ENCODE results near the gene GDPD4.

Gene GDPD4

DNA sequence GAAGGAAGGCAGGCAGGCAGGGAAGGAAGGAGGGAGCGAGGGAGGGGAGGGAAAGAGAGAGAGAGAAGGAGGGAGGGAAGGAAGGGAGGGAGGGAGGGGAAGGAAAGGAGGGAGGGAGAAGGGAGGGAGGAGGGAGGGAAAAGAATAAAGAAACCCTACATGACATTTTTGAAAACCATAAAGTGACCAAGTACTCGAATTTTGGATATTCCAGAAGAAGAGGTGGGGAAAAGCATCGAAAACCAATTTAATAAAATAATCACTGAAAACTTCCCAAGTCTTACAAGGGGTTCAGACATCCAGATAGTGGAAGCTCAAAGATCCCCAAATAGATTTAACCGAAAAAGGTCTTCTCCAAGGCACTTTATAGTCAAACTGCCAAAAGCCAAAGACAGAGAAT is 11.7 kb downstream of the GDPD4 start:
- no peak for DNase-seq

GRCh38 chr11:77287615-77288273 is 13.7 kb downstream of the GDPD4 start:
- no peak for DNase-seq

GRCh38 chr11:77287136-77287535 is 14.3 kb downstream of the GDPD4 start:
- no peak for DNase-seq

- no peak for DNase-seq
Observed at GRCh38 chr11:77284476-77285468, 16.7 kb downstream of the GDPD4 start.

GRCh38 chr11:77283101-77283500 is 18.4 kb downstream of the GDPD4 start:
- no peak for DNase-seq

DNA sequence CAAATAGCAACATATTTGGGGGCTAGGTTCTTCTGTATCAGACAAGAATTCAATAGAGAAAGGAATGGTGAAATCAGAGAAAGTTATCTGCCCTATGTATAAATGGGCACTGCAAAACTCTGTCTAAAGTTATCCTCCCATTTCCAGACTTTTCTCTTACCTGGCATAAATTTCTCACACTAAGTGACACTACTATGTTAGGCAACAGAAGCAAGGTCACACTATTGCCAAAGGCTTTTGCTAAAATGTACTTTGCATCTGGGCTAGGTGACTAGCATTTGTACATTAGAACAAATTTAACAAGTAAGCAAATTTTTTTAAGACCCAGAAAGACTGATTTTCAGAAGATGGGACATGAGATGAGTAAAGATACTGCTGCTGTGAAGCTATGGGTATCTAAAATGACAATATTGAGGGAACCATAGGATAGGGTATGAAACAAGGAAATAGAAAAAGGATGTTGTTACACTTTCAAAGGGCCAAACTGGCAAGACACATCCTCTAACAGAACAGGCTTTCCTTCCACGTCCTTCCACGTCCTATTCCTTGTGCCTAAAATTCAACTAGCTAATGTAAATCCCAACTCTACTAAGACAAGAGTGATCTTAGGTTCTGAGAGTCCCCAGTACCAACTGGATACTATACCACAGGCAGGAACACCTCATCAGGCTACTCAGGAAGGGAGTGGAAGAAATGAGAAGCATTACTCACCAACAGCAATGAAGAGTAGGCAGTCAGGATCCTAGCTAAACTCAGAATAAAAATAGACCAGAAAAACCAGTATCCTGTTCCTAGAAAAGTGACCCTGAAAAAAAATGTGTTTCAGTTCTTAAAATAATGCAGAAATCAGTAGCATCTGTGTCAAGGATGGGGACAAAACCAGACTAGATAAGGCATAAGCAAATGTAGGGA is 22.6 kb downstream of the GDPD4 start:
- DNase-seq: no peak

GRCh38 chr11:77276271-77276670 is 25.2 kb downstream of the GDPD4 start:
- no peak for DNase-seq

GRCh38 chr11:77270921-77271320 is 30.6 kb downstream of the GDPD4 start:
- DNase-seq: no peak

DNA sequence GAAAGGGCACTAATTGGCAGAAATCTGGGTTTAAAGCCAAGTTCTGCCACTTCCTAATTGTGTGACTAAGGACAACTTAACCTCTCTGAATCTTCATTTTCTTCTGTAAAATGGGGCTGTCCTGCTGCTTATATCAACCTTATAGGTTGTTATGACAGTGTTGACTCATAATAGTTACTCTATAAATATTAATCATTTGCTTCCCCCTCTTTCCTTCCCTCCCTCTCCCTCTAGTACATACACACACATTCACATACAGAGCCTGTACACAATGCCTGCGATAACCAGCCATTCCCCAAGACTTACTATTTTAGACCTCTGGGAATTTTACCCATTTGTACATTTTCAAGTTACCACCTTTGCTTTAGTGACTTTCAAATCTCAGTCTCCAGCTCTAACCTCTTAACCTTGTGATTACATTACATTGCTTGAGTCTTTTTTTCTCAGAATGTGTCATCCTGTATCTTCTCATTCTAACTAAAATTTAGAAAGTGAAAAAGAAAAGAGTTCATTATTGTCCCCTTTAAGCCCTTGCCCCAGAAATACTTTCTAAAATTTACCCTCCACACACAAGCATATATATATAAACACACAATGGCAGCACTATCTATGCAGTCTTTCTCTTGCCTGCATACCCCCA is 31.9 kb downstream of the GDPD4 start:
- DNase-seq: no peak

GRCh38 chr11:77267962-77268361 is 33.5 kb downstream of the GDPD4 start:
- no peak for DNase-seq

DNA sequence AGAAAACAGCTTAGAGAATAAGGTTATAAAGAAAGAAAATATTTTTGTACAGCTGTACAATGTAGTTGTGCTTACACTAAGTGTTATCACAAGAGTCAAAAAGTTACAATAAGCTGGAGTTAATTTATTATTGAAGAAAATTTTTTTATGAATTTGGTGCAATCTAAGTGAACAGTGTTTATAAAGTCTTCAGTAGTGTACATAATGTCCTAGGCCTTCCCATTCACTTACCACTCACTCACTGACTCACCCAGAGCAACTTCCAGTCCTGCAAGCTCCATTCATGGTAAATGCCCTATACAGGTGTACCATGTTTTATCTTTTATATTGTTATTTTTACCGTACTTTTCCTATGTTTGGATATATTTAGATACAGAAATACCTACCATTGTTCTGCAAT is 34.7 kb downstream of the GDPD4 start:
- DNase-seq: no peak

GRCh38 chr11:77262803-77263202 is 38.7 kb downstream of the GDPD4 start:
- DNase-seq: no peak

GRCh38 chr11:77259641-77260040 is 41.8 kb downstream of the GDPD4 start:
- DNase-seq: no peak

DNA sequence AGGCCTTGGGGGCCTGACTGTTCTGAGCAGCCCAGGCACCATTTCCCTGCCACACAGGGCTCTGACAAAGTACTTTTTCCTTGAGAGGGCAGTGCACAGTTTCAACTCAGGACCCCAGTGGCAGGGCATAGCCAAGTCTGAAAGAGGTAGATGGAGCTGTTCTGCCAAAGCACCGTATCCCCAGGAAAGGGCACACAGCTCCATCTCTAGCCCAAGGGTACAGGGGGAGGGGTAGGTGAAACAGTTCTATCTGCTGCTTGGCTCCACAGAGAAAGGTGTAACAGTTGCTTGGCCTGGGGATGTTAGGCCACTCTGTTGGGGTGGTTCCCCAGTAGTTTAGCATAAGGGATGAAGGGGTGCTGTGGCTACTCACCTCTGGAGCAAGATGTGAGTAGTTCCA is 47.8 kb downstream of the GDPD4 start:
- DNase-seq: no peak

DNA sequence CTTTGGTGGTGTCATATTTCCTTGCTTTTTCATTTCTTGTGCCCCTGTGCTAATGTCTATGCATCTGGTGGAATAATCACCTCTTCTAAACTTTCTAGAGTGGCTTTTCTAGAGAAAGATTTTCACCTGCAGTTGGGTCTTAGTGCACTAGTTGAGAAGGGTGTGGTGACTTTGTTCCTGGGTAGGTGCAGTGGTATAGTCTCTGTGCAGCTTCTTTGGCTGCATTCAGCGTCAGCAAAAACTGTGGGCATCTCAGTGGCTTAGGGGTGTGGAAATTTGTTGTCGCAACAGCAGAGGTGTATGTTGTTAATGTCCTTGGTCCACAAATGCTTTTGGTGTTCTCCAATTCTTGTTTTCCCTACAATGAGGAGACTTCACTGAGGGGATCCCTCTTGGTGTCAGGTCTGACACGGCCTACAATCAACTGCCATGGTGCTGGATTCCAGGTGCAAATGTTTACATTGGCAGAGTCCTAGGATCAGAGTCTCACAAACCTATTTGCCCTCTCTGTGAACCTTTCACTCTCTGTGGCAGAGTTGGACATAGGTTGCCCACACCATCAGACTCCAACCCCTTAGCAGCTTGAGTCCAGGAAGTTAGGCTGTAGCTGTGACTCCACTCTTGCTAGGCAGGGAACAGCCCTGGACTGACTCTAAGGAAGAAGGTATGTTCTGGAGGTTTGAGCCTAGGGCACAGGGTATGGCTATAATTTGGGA is 48.8 kb downstream of the GDPD4 start:
- DNase-seq: no peak

DNA sequence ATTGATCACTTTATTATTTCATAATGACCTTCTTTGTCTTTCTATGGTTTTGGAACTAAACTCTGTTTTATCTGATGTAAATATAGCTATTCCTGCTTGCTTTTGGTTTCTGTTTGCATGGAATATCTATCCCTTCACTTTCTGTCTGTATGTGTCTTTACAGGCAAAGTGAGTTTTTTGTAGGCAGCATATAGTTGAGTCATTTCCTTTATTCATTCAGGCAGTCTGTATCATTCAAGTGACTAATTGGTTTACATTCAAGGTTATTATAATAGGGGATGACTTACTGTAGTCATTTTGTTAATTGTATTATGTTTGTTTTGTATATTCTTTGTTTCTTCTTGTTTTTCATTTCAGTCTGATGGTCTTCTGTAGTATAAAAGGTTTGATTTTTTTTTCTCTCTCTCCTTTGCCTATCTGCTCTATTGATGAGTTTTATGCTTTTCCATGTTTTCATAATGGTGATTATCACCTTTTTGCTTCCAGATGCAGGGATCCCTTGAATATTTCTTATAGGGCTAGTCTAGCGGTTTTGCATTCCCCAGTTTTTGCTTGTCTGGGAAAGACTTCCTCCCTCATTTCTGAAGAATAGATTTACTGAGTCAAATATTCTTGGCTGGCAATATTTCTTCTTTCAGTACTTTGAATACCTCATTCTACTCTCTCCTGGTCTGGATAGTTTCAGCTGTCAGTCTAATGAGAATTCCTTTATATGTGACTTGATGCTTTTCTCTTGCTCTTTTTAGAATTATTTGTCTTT is 50.4 kb downstream of the GDPD4 start:
- no peak for DNase-seq

- no peak for DNase-seq
Observed at GRCh38 chr11:77249427-77249826, 52.1 kb downstream of the GDPD4 start.

DNA sequence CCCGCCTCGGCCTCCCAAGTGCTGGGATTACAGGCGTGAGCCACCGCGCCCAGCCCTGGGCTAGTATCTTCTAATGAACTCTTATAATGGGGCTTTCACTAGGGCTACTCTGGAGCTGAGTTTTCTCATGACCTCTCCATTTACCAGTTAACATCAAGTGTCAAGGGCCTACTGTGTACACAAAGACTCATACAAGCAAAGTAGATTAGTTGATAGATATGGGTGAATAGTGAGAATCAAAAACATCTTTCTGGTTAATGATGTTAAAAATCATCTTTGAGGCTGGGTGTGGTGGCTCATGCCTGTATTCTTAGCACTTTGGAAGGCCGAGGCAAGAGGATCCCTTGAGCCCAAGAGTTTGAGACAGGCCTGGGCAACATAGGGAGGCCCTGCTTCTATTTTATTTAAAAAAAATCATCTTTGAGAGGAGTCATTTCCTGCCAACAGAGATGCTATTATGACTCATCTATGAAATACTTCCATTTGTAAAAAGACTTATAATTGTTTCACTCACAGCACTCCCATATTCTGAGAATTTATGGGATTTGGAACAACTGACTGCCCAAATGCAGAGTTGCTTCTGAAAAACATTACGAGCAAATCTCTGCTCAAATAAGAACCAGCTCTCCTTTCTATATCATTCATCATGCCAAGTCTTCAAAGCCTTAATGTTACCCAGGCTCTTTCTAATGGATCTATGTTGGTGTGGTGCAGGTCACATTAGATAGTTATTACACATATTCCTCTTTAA is 57.0 kb downstream of the GDPD4 start:
- DNase-seq: no peak

- no peak for DNase-seq
Observed at GRCh38 chr11:77236901-77237300, 64.6 kb downstream of the GDPD4 start.

DNA sequence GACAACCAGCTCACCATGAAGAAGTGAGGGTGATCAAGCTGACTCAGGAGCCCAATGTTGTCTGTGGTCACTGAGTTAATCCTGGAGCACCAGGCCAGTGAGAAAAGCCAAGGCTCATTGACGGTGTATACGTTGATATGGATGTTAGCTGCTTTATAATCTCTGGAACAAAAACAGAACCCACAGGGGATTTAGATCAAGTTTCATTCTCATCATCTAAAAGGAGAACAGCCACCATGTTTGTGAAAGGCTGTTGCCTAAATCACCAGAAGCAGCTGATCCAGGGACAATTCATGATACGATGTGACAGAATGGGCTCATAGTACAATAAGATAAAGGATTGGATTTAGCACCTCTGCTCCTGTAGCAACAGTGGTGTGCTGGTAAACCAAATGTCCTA is 68.5 kb downstream of the GDPD4 start:
- DNase-seq: no peak
